K562 treated with DMSO at 1 percent for 24 hours (cell line): ENCODE data around the gene BPGM. TPM values are rescaled to one million over a fixed set of nuclear protein-coding genes. Genes with fewer than 3 reads are reported as not detected.

Experiments used
- total RNA-seq: library from RNA; unstranded; fragments of 300-600 nt; gene quantifications from 2 replicates; pipeline ENCODE4 v1.2.3, GENCODE V29; 2022; ENCODE audit warnings: low read depth; ENCODE audit not compliant: insufficient read depth

BPGM gene
- 21.9 and 27.4 TPM in 2 replicates for total RNA-seq

GRCh38 chr7:134646425-134647305 lies at the start of gene BPGM:
Gene BPGM (plus strand): TSS chr7:134646853. CDS start chr7:134661508, 14,655 bp downstream.

Other genes with a start within 250 kb of the BPGM start
- 6.6 and 7.7 TPM in 2 replicates for gene AKR1B1, start 187.8 kb upstream of the BPGM start, total RNA-seq
- gene AKR1B10, start 119.3 kb upstream of the BPGM start, total RNA-seq: not detected in 2 replicates
- not detected in 2 replicates for gene AKR1B15, start 97.7 kb upstream of the BPGM start, total RNA-seq
- gene CALD1, start 132.8 kb downstream of the BPGM start, total RNA-seq: not detected in 2 replicates